Sigmoid colon (tissue), 7 donors: ENCODE data around the gene SHISA2. TPM values are rescaled to one million over a fixed set of nuclear protein-coding genes. Genes with fewer than 3 reads are reported as not detected.
A peak's percentile ranks its signal among the peaks of the same experiment; 100 is the strongest.
"Not testable (repeated sequence)": the region's sequence is repeated elsewhere in the genome, so short reads cannot be mapped to it uniquely, and the experiment has no call there.

Source experiments
- DNase-seq: peaks from one replicate; pipeline ENCODE4 v3.0.0-alpha.2; 2019
- H3K27ac ChIP-seq, 4 donors: fragments of 200-600 bp; sonication (generic); one replicate each; pipeline ENCODE4 v1.5.1; 2016 to 2019; ENCODE audit warnings: mild to moderate bottlenecking in 1 of 4
- H3K27me3 ChIP-seq, 3 donors: fragments of 200-600 bp; sonication (generic); one replicate each; pipeline ENCODE4 v1.5.1; 2019; ENCODE audit warnings: mild to moderate bottlenecking in 1 of 3
- H3K36me3 ChIP-seq, 4 donors: fragments of 200-600 bp; sonication (generic); one replicate each; pipeline ENCODE4 v1.5.1; 2016 to 2019
- H3K4me1 ChIP-seq, 4 donors: fragments of 200-600 bp; sonication (generic); one replicate each; pipeline ENCODE4 v1.5.1; 2017 to 2019
- H3K4me3 ChIP-seq, 4 donors: fragments of 200-600 bp; sonication (generic); one replicate each; pipeline ENCODE4 v1.5.1; 2017 to 2019; ENCODE audit warnings: mild to moderate bottlenecking in 2 of 4, moderate library complexity in 1 of 4
- H3K9me3 ChIP-seq, 4 donors: fragments of 200-600 bp in 3 of 4; sonication (generic) in 3 of 4; one replicate each; pipeline versions ENCODE4 v1.5.1 to v1.6.1; 2013 to 2019
- EP300 ChIP-seq, 4 donors: sonication (generic); formaldehyde crosslinking; IDR thresholded peaks; one replicate each; pipeline ENCODE4 v1.6.1; 2017; ENCODE audit warnings: antibody characterized with exemption in 4 of 4
- POLR2A ChIP-seq, 2 donors: fragments of 450-650 bp; IDR thresholded peaks; one replicate each; pipeline ENCODE4 v1.6.1; 2016; ENCODE audit warnings: antibody characterized with exemption in 2 of 2, mild to moderate bottlenecking in 2 of 2, moderate library complexity in 2 of 2
- POLR2AphosphoS5 ChIP-seq, 4 donors: sonication (generic); formaldehyde crosslinking; IDR thresholded peaks; one replicate each; pipeline ENCODE4 v1.6.1; 2017; ENCODE audit warnings: antibody characterized with exemption in 4 of 4
- WGBS, 2 donors: extraction: QIAGEN DNeasy Blood & Tissue Kit; methylation state at CpG; one replicate each; pipeline ENCODE4 v1.1.7; 2013; 5-methylcytosine and 5-hydroxymethylcytosine counted together
- intact Hi-C: fragments of 100-400 bp; cut with DNase I; formaldehyde crosslinking; loops from one replicate; pipeline ENCODE4 v1.15.1; 2023
- polyA plus RNA-seq, 3 donors: library from polyadenylated mRNA; stranded (reverse); fragments of 200-250 nt; gene quantifications; one replicate each; pipeline ENCODE4 v1.2.3, GENCODE V29; 2013
- total RNA-seq, 4 donors: library from RNA; depleted of rRNA; stranded (reverse); fragments of >200 nt; gene quantifications; one replicate each; pipeline ENCODE4 v1.1.0, GENCODE V29; 2016
- TF ChIP-seq, protein P1 (sequence below), 4 experiments: fragments of 450-650 bp in 3 of 4; fragments of 200-600 bp in 1 of 4; IDR thresholded peaks; one replicate each; pipeline ENCODE4 v1.5.1; 2016 to 2019; ENCODE audit warnings: antibody characterized with exemption in 4 of 4, mild to moderate bottlenecking in 3 of 4, moderate library complexity in 2 of 4
- donor health status: healthy with polysubstance abuse.
- donor health status: Bipolar disorder and iron deficiency.
- donor health status: healthy.

Gene SHISA2
- total and polyA plus RNA-seq, 7 donors = 0.14 to 0.36 (median 0.23) TPM; not detected in 3

GRCh38 chr13:26074706-26075105 lies 22.9 kb upstream of the SHISA2 start:
- Histone ChIP-seq H3K36me3 (no peaks in the 10 kb centered on the region), H3K9me3 (no peaks in the 10 kb centered on the region), H3K27ac (no peak overlapping the region), H3K27me3 (no peaks in the 10 kb centered on the region), H3K4me3 (no peak overlapping the region), H3K4me1 (no peaks in the 10 kb centered on the region)
- no peak for DNase-seq
- 17 to 47% methylated on average over 16 of the region's 16 CpGs for WGBS, 2 donors
- intact Hi-C loops = no loop called here
- no peak for TF ChIP-seq EP300 (IDR thresholded peaks at IDR 0.05)
- TF ChIP-seq POLR2AphosphoS5 (IDR thresholded peaks at IDR 0.05) = no peak
- no peak for TF ChIP-seq POLR2A (IDR thresholded peaks at IDR 0.05)
- TF ChIP-seq, protein P1, sequence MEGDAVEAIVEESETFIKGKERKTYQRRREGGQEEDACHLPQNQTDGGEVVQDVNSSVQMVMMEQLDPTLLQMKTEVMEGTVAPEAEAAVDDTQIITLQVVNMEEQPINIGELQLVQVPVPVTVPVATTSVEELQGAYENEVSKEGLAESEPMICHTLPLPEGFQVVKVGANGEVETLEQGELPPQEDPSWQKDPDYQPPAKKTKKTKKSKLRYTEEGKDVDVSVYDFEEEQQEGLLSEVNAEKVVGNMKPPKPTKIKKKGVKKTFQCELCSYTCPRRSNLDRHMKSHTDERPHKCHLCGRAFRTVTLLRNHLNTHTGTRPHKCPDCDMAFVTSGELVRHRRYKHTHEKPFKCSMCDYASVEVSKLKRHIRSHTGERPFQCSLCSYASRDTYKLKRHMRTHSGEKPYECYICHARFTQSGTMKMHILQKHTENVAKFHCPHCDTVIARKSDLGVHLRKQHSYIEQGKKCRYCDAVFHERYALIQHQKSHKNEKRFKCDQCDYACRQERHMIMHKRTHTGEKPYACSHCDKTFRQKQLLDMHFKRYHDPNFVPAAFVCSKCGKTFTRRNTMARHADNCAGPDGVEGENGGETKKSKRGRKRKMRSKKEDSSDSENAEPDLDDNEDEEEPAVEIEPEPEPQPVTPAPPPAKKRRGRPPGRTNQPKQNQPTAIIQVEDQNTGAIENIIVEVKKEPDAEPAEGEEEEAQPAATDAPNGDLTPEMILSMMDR (IDR thresholded peaks at IDR 0.05) = no peak

- H3K27ac ChIP-seq, H3K4me1 ChIP-seq, H3K9me3 ChIP-seq, DNase-seq, H3K27me3 ChIP-seq, H3K36me3 ChIP-seq, H3K4me3 ChIP-seq, intact Hi-C loops: not testable (repeated sequence)
- WGBS, 2 donors = 8 to 18% methylated on average over 5 of the region's 7 CpGs
- TF ChIP-seq, protein P1 (IDR thresholded peaks at IDR 0.05) = peak in 1 of 4 experiments; percentile 33
These were observed 20.5 kb upstream of the SHISA2 start for GRCh38 chr13:26072335-26072734.

DNA sequence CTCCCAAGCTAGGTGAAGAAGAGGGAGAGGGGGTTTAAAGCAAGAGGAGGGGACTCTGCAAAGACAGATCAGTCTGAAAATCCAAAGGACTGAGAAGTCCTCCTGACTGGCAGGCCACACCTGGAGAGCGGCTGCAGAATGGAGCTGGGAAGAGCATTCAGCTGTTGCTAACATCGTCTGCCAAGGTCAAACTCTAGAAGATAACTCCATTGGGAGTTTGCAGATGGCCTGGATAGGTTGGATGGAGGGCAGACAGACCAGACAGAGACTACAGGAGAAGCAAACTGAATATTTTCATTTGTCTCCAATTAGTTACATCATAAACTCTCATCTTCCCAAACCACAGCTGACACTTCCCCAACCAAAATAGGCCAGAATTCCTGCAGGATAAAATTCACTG lies 19.9 kb upstream of the SHISA2 start:
- no peak for DNase-seq
- Histone ChIP-seq H3K27me3 (no peaks in the 10 kb centered on the region), H3K36me3 (no peaks in the 10 kb centered on the region), H3K27ac (no peak overlapping the region), H3K9me3 (no peaks in the 10 kb centered on the region), H3K4me3 (no peak overlapping the region), H3K4me1 (no peaks in the 10 kb centered on the region)
- intact Hi-C loops = no loop called here
- TF ChIP-seq POLR2A (IDR thresholded peaks at IDR 0.05) (no peak), POLR2AphosphoS5 (IDR thresholded peaks at IDR 0.05) (no peak), EP300 (IDR thresholded peaks at IDR 0.05) (no peak)
- 67 to 79% methylated on average over 2 of the region's 2 CpGs for WGBS, 2 donors

DNA sequence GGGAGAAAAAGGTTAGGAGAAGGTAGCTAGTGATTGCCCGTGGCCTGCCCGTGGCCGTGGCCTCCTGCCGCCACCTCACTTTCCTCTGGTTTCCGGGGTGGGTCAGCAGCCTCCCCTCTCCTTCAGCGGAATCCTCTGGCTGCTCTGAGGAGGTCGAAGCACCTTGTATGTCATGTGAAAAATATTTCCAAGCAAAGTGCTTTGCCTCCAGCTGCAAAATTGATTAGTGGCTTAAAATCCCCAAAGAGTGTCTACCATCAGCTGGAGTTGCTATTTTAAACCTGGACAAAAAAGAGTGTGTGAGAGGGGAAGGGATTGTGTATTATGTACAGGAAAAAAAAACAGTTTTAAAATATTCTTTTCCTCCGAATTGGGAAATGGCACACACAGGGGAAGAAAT lies 17.8 kb upstream of the SHISA2 start:
- H3K36me3 ChIP-seq, H3K4me1 ChIP-seq, H3K9me3 ChIP-seq, intact Hi-C loops, H3K27me3 ChIP-seq, H3K4me3 ChIP-seq, DNase-seq, H3K27ac ChIP-seq: not testable (repeated sequence)
- WGBS, 2 donors = 73 to 86% methylated on average over 8 of the region's 8 CpGs

DNA sequence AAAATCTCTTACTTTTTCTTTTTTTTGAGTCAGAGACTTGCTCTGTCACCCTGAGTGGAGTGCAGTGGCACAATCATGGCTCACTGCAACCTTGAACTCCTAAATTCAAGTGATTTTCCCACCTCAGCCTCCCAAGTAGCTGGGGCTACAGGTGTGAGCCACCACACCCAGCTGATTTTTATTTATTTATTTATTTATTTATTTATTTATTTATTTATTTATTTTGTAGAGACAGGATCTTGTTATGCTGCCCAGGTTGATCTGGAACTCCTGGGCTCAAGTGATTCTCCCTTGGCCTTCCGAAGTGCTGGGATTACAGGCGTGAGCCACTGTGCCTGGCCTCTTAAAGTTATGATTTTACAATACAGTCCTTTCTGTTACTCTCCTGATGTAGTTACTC lies 16.6 kb upstream of the SHISA2 start:
- H3K27ac ChIP-seq, H3K4me1 ChIP-seq, H3K4me3 ChIP-seq, intact Hi-C loops, H3K27me3 ChIP-seq, H3K36me3 ChIP-seq, H3K9me3 ChIP-seq, DNase-seq: not testable (repeated sequence)
- 98% methylated on average over 2 of the region's 2 CpGs for WGBS, 2 donors

- DNase-seq = no peak
- Histone ChIP-seq H3K27ac (no peak overlapping the region), H3K36me3 (no peaks in the 10 kb centered on the region), H3K4me3 (no peak overlapping the region), H3K4me1 (no peaks in the 10 kb centered on the region), H3K9me3 (no peaks in the 10 kb centered on the region), H3K27me3 (no peaks in the 10 kb centered on the region)
- intact Hi-C loops = no loop called here
- WGBS, 2 donors = 91 to 93% methylated on average over 3 of the region's 3 CpGs
- TF ChIP-seq, protein P1 (IDR thresholded peaks at IDR 0.05) = no peak
- no peak for TF ChIP-seq EP300 (IDR thresholded peaks at IDR 0.05)
- TF ChIP-seq POLR2AphosphoS5 (IDR thresholded peaks at IDR 0.05) = no peak
These were observed 15.8 kb upstream of the SHISA2 start for GRCh38 chr13:26067601-26068000.

- H3K4me1 ChIP-seq, DNase-seq, H3K27me3 ChIP-seq, H3K27ac ChIP-seq, intact Hi-C loops, H3K4me3 ChIP-seq, H3K9me3 ChIP-seq, H3K36me3 ChIP-seq: not testable (repeated sequence)
- 74 to 77% methylated on average over 7 of the region's 7 CpGs for WGBS, 2 donors
These were observed 14.7 kb upstream of the SHISA2 start for GRCh38 chr13:26066492-26066891.
